Testis (tissue), 2 donors: ENCODE data around the gene LYPD6.

Source experiments
- CTCF ChIP-seq, 3 experiments: fragments of 450-650 bp in 2 of 3; fragments of 200-600 bp in 1 of 3; sonication (generic) in 1 of 3; IDR thresholded peaks; one replicate each; pipeline ENCODE4 v1.5.1; 2016 to 2019; ENCODE audit warnings: antibody characterized with exemption in 3 of 3, mild to moderate bottlenecking in 2 of 3, moderate library complexity in 1 of 3
- POLR2A ChIP-seq: fragments of 450-650 bp; IDR thresholded peaks from one replicate; pipeline ENCODE4 v1.6.1; 2017; ENCODE audit warnings: antibody characterized with exemption, mild to moderate bottlenecking, moderate library complexity

- TF ChIP-seq CTCF (IDR thresholded peaks at IDR 0.05) (no peak), POLR2A (no peak)
Observed at GRCh38 chr2:149430743-149431736, 100.7 kb downstream of the LYPD6 start.
